Activated T-helper 2 cell treated with anti-CD3 and anti-CD28 coated beads, Interferon-gamma antibody, Interleukin-2, Interleukin-4, amounts not matched to agents 10 μg/mL and 5 μg/mL and 100 μg/mL, durations not matched to agents 14 hours and 24 hours and 36 hours (primary cell): ENCODE data around the gene PCDHGB6. TPM values are rescaled to one million over a fixed set of nuclear protein-coding genes. Genes with fewer than 3 reads are reported as not detected.
A peak's percentile ranks its signal among the peaks of the same experiment; 100 is the strongest.
"Not testable (repeated sequence)": the region's sequence is repeated elsewhere in the genome, so short reads cannot be mapped to it uniquely, and the experiment has no call there.

Source experiments
- DNase-seq: peaks from one replicate; pipeline ENCODE4 v3.0.0; 2021; ENCODE audit warnings: low spot score
- H3K27ac Mint-ChIP-seq: one replicate; pipeline ENCODE4 v1.8.0; 2021; ENCODE audit warnings: mixed read lengths
- H3K27me3 Mint-ChIP-seq: one replicate; pipeline ENCODE4 v1.8.0; 2021; ENCODE audit warnings: low read depth, mixed read lengths
- H3K36me3 Mint-ChIP-seq: one replicate; pipeline ENCODE4 v1.8.0; 2021; ENCODE audit warnings: low read depth, mixed read lengths
- H3K4me1 Mint-ChIP-seq: one replicate; pipeline ENCODE4 v1.8.0; 2021; ENCODE audit warnings: low read depth, mixed read lengths
- H3K4me3 Mint-ChIP-seq: one replicate; pipeline ENCODE4 v1.8.0; 2021; ENCODE audit warnings: low read depth, mild to moderate bottlenecking, moderate library complexity, mixed read lengths
- H3K9me3 Mint-ChIP-seq: one replicate; pipeline ENCODE4 v1.8.0; 2021; ENCODE audit warnings: mixed read lengths
- intact Hi-C: fragments of 100-400 bp; cut with micrococcal nuclease; formaldehyde crosslinking; loops from one replicate; pipeline ENCODE4 v1.15.1; 2023
- total RNA-seq: library from RNA; stranded (reverse); gene quantifications from 2 replicates; pipeline ENCODE4 v1.2.3, GENCODE V29; 2022

PCDHGB6 gene
- total RNA-seq = 0.21 and 0.34 TPM in 2 replicates

DNA sequence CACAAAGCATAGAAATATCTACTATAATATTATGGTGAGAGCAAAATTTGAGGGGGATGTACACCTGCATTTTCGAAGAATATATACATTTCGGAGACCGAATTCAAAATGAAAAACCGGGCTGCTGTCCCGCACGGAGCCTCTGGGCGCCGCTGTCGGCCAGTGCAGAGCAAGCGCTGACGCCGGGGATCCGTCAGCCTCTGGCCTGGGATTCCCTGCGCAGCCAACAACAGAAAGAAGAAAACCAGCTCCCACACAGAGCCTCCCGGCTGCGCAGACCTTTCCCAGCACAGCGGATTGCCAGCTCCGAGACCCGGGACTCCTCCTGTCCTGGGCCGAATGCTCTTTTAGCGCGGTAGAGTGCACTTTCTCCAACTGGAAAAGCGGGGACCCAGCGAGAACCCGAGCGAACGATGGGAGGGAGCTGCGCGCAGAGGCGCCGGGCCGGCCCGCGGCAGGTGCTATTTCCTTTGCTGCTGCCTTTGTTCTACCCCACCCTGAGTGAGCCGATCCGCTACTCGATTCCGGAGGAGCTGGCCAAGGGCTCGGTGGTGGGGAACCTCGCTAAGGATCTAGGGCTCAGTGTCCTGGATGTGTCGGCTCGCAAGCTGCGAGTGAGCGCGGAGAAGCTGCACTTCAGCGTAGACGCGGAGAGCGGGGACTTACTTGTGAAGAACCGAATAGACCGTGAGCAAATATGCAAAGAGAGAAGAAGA is at the start of gene PCDHGB6:
TSS of gene PCDHGB6 (plus strand) at position 232 of the 716 bp plus-strand sequence. CDS start at position 414, 182 bp downstream.
- not testable (repeated sequence) for H3K4me1 Mint-ChIP-seq, H3K27ac Mint-ChIP-seq

DNA sequence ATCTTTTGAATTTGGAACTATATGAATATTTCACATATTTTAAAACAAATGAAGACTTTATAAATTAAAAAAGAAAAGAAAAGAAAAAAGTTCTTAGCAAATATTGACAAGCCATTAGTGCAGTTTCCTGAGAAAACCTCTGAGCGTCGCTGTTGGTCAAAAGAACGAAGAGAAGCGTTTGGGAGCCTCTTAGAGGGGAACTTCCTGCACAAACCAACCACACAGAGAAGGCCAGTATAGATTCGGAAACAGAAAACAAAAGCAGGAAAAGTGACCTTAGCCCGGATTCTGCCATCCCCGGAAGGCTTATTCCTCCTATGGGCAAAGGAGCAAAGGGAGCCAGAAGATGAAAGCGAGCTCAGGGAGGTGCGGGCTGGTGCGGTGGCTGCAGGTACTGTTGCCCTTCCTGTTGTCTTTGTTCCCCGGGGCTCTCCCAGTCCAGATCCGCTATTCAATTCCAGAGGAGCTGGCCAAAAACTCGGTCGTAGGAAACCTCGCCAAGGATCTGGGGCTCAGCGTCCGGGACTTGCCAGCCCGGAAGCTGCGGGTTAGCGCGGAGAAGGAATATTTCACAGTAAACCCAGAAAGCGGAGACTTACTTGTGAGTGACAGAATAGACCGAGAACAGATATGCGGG is 47.9 kb upstream of the PCDHGB6 start, which contains the start of gene PCDHGB2:
TSS of gene PCDHGB2 (plus strand) at position 205 of the 637 bp plus-strand sequence. CDS start at position 347, 142 bp downstream.
- no peak for DNase-seq
- H3K4me1 Mint-ChIP-seq = peaks cover 2% of the 10 kb centered on the region
- H3K9me3 Mint-ChIP-seq = peaks cover 52% of the 10 kb centered on the region
- peaks cover 34% of the 10 kb centered on the region for H3K27me3 Mint-ChIP-seq
- peaks cover 6% of the 10 kb centered on the region for H3K36me3 Mint-ChIP-seq
- peak within 1 kb of the TSS; percentile 62 for H3K27ac Mint-ChIP-seq
- intact Hi-C loops = loop anchor here (5.0 to 10.0 kb wide), 4 partner anchors 62 to 197 kb away; partner anchors contain the start of gene PCDHGA11
- H3K4me3 Mint-ChIP-seq = peak within 1 kb of the TSS; percentile 85

More for the DNA sequence above, at the start of gene PCDHGB6:
- intact Hi-C loops = loop anchor here (5.0 kb wide), 1 partner anchor 171 kb away; no protein-coding TSS in a partner anchor
- Mint-ChIP-seq H3K36me3 (peaks cover 10% of the 10 kb centered on the region), H3K27me3 (peaks cover 40% of the 10 kb centered on the region), H3K9me3 (peaks cover 23% of the 10 kb centered on the region), H3K4me3 (peak within 1 kb of the TSS; percentile 55)
- DNase-seq = not testable (repeated sequence)

DNA sequence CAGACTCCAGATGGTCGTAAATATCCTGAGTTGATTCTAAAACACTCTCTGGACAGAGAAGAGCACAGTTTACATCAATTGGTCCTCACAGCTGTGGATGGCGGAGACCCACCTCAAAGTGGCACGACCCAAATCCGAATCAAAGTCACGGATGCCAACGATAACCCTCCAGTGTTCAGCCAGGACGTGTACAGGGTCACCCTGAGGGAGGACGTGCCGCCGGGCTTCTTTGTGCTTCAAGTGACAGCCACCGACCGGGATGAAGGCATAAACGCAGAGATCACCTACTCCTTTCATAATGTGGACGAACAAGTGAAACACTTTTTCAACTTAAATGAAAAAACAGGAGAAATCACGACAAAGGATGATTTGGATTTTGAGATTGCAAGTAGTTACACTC is 47.1 kb upstream of the PCDHGB6 start:
- DNase-seq = no peak
- peak overlapping the region; percentile 85 for H3K4me3 Mint-ChIP-seq
- peaks cover 55% of the 10 kb centered on the region for H3K9me3 Mint-ChIP-seq
- H3K27ac Mint-ChIP-seq = no peak overlapping the region
- peaks cover 37% of the 10 kb centered on the region for H3K27me3 Mint-ChIP-seq
- H3K36me3 Mint-ChIP-seq = peaks cover 6% of the 10 kb centered on the region
- intact Hi-C loops = no loop called here
- peaks cover 2% of the 10 kb centered on the region for H3K4me1 Mint-ChIP-seq

DNA sequence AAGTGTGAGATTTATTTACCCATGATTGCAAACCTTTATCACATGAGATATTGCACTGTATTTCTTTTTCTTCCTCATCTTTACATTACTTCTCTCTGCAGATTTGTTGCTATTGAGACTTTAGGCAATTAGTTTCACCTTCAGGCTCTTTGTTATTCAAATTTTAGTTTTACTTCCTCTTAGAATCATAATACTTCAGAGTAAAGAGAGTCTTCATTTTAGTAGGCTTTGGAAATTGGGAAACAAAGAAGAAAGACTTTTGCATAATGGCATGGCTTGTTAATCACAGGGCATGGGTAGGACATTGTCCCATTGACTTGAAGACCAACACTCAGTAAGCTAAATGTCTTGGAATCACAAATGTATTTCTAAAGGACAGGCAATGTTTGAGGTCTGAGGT is 45.1 kb upstream of the PCDHGB6 start:
- Mint-ChIP-seq H3K27me3 (peaks cover 33% of the 10 kb centered on the region), H3K36me3 (peaks cover 6% of the 10 kb centered on the region), H3K4me1 (peaks cover 2% of the 10 kb centered on the region), H3K4me3 (no peak overlapping the region), H3K9me3 (peaks cover 55% of the 10 kb centered on the region), H3K27ac (no peak overlapping the region)
- DNase-seq = no peak
- intact Hi-C loops = no loop called here

DNA sequence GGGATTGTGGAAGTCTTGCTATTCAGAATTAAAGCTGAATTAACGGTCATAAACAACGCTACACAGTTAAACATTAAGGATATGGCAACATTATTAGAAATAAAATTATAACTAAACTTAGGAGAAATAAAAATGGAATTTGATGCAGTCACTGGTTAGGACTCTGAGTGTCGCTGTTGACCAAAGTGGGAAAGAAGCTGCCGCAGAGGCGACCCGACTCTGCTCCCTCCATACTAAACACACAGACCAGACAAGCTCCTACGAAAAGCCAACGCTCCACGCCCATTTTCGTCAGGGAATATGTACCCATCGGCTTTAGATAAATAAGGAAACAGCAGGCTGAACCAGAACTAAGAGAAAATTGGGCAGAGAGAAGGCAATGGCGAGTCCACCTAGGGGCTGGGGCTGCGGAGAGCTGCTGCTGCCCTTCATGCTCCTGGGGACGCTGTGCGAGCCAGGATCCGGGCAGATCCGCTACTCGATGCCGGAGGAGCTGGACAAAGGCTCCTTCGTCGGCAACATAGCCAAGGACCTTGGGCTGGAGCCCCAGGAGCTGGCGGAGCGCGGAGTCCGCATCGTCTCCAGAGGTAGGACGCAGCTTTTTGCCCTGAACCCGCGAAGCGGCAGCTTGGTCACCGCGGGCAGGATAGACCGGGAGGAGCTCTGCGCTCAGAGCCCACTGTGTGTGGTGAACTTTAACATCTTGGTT is 43.7 kb upstream of the PCDHGB6 start, which contains the start of gene PCDHGA5:
TSS of gene PCDHGA5 (plus strand) at position 211 of the 709 bp plus-strand sequence. CDS start at position 380, 169 bp downstream.
- no peak for DNase-seq
- intact Hi-C loops = no loop called here
- Mint-ChIP-seq H3K4me3 (no peak within 1 kb of the TSS), H3K36me3 (peaks cover 6% of the 10 kb centered on the region), H3K4me1 (peaks cover 2% of the 10 kb centered on the region), H3K27me3 (peaks cover 30% of the 10 kb centered on the region), H3K9me3 (peaks cover 52% of the 10 kb centered on the region), H3K27ac (no peak within 1 kb of the TSS)

DNA sequence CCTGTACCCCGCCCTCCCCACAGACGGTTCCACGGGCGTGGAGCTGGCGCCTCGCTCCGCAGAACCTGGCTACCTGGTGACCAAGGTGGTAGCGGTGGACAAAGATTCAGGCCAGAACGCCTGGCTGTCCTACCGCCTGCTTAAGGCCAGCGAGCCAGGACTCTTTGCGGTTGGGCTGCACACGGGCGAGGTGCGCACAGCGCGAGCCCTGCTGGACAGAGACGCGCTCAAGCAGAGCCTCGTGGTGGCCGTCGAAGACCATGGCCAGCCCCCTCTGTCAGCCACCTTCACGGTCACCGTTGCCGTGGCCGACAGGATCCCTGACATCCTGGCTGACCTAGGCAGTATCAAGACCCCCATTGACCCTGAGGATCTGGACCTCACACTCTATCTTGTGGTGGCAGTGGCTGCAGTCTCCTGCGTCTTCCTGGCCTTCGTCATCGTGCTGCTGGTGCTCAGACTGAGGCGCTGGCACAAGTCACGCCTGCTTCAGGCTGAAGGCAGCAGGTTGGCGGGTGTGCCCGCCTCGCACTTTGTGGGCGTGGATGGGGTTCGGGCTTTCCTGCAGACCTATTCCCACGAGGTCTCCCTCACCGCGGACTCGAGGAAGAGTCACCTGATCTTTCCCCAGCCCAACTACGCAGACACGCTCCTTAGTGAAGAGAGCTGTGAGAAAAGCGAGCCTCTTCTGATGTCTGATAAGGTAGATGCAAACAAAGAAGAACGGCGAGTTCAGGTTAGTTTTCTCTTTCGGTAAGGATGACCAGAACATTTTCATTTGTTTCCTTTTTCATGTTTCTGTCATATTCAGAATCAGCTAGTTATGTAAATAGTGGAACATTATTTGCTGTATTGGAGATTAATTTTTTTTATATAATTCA is 41.6 kb upstream of the PCDHGB6 start:
- Mint-ChIP-seq H3K4me3 (no peak overlapping the region), H3K36me3 (peaks cover 3% of the 10 kb centered on the region), H3K9me3 (peaks cover 45% of the 10 kb centered on the region), H3K4me1 (peaks cover 1% of the 10 kb centered on the region), H3K27me3 (peaks cover 30% of the 10 kb centered on the region), H3K27ac (no peak overlapping the region)
- intact Hi-C loops = no loop called here
- DNase-seq = no peak

DNA sequence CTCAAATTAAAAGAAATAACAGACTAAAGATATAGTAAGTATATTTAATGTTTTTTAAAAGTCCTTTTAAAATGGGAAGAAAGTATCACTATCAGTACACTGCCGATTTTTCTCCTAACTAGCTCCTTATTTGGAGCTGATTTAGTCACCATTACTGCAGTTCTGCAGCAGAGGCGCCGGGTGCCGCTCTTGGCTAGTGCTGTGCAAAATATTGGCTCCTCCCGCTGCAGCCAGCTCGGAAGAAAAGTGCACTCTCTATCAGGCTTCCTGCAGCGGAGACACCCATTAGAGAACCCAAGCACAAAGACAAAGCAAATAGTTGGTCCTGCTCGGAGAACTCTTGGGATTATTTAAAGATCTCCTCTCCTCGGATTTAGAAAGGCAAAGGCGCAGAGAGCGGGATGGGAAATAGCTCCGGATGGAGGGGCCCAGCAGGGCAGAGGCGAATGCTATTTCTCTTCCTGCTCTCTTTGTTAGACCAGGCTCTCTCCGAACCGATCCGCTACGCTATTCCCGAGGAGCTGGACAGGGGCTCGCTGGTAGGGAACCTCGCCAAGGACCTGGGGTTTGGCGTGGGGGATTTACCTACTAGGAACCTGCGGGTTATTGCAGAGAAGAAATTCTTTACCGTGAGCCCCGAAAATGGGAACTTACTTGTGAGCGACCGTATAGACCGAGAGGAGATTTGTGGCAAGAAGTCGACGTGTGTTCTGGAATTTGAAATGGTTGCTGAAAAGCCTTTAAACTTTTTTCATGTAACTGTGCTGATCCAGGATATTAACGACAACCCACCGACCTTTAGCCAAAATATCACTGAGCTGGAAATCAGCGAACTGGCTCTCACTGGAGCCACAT is 37.6 kb upstream of the PCDHGB6 start, which contains the start of gene PCDHGB3:
TSS of gene PCDHGB3 (plus strand) at position 249 of the 855 bp plus-strand sequence. CDS start at position 402, 153 bp downstream.
- intact Hi-C loops = no loop called here
- Mint-ChIP-seq H3K27ac (no peak within 1 kb of the TSS), H3K9me3 (peaks cover 37% of the 10 kb centered on the region), H3K36me3 (peaks cover 5% of the 10 kb centered on the region), H3K4me3 (peak within 1 kb of the TSS; percentile 77), H3K27me3 (peaks cover 19% of the 10 kb centered on the region), H3K4me1 (peaks cover 1% of the 10 kb centered on the region)
- no peak for DNase-seq

DNA sequence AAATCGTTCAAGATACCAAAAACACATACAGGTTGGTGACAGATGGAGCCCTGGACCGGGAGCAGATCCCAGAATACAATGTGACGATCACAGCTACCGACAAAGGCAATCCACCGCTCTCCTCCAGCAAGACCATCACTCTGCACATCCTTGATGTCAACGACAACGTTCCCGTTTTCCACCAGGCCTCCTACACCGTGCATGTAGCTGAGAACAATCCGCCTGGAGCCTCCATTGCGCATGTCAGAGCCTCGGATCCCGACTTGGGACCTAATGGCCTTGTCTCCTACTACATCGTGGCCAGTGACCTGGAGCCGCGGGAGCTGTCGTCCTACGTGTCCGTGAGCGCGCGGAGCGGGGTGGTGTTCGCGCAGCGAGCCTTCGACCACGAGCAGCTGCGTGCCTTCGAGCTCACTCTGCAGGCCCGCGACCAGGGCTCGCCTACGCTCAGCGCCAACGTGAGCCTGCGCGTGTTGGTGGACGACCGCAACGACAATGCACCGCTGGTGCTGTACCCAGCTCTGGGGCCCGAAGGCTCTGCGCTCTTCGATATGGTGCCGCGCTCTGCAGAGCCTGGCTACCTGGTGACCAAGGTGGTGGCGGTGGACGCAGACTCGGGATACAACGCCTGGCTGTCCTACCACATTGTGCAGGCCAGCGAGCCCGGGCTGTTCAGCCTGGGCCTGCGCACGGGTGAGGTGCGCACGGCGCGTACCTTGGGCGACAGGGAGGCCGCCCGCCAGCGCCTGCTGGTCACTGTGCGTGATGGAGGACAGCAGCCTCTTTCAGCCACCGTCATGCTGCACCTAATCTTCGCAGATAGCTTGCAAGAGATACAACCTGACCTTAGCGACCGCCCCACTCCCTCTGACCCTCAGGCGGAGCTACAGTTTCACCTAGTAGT is 36.0 kb upstream of the PCDHGB6 start:
- peaks cover 5% of the 10 kb centered on the region for H3K36me3 Mint-ChIP-seq
- no peak for DNase-seq
- no peak overlapping the region for H3K27ac Mint-ChIP-seq
- intact Hi-C loops = no loop called here
- peaks cover 38% of the 10 kb centered on the region for H3K9me3 Mint-ChIP-seq
- H3K4me1 Mint-ChIP-seq = peaks cover 1% of the 10 kb centered on the region
- H3K27me3 Mint-ChIP-seq = peaks cover 15% of the 10 kb centered on the region
- no peak overlapping the region for H3K4me3 Mint-ChIP-seq

DNA sequence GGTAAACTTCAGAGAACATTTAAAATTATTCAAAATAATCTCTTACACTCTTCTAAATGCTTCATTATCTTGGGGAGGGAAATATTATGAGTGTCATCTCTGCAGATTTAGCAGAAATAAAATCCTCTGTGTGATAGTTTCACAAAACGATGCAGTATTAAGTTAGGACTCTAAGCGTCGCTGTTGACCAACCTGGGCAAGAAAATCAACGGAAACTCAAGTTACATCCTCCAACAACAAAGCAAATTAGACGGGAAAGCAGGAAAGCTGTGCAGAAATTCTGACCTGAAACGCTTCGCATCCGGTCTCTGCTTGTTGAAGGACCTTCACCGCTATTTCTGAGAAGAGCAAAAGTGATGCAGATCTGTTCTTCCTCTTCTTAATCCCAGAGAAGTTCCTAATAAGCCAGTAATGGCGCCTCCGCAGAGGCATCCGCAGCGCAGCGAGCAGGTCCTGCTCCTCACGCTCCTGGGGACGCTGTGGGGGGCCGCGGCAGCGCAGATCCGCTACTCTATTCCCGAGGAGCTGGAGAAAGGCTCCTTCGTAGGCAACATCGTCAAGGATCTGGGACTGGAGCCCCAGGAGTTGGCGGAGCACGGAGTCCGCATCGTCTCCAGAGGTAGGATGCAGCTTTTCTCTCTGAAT is 34.0 kb upstream of the PCDHGB6 start, which contains the start of gene PCDHGA6:
TSS of gene PCDHGA6 (plus strand) at position 219 of the 645 bp plus-strand sequence. CDS start at position 412, 193 bp downstream.
- Mint-ChIP-seq H3K36me3 (peaks cover 5% of the 10 kb centered on the region), H3K27ac (no peak within 1 kb of the TSS), H3K27me3 (peaks cover 15% of the 10 kb centered on the region), H3K9me3 (peaks cover 44% of the 10 kb centered on the region), H3K4me3 (peak within 1 kb of the TSS; percentile 13), H3K4me1 (peaks cover 1% of the 10 kb centered on the region)
- DNase-seq = no peak
- intact Hi-C loops = no loop called here

DNA sequence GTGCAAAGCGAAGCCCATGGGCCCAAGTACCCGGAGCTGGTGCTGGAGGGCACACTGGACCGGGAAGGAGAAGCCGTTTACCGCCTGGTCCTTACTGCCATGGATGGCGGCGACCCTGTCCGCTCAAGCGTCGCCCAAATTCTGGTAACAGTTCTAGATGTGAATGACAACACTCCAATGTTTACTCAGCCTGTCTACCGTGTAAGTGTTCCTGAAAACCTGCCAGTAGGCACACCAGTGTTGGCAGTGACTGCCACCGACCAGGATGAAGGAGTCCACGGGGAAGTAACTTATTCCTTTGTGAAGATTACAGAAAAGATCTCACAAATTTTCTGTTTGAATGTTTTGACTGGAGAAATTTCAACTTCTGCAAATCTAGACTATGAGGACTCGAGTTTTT is 33.2 kb upstream of the PCDHGB6 start:
- Mint-ChIP-seq H3K9me3 (peaks cover 46% of the 10 kb centered on the region), H3K4me3 (no peak overlapping the region), H3K36me3 (peaks cover 5% of the 10 kb centered on the region), H3K27ac (no peak overlapping the region), H3K4me1 (no peaks in the 10 kb centered on the region), H3K27me3 (peaks cover 11% of the 10 kb centered on the region)
- DNase-seq = no peak
- intact Hi-C loops = no loop called here
